CD4-positive, alpha-beta T cell treated with Interleukin-17A for 1 hour (primary cell): ENCODE results near the gene KRTAP5-10.
A peak's percentile ranks its signal among the peaks of the same experiment; 100 is the strongest.
"Not testable (repeated sequence)": the region's sequence is repeated elsewhere in the genome, so short reads cannot be mapped to it uniquely, and the experiment has no call there.

ENCODE experiments used
- DNase-seq: peaks from one replicate; pipeline ENCODE4 v3.0.0-alpha.2; 2020

The KRTAP5-10 gene

GRCh38 chr11:71542879-71543777 lies 22.2 kb upstream of the KRTAP5-10 start:
- no peak for DNase-seq

GRCh38 chr11:71543866-71544265 lies 21.5 kb upstream of the KRTAP5-10 start:
- DNase-seq, result no peak

DNA sequence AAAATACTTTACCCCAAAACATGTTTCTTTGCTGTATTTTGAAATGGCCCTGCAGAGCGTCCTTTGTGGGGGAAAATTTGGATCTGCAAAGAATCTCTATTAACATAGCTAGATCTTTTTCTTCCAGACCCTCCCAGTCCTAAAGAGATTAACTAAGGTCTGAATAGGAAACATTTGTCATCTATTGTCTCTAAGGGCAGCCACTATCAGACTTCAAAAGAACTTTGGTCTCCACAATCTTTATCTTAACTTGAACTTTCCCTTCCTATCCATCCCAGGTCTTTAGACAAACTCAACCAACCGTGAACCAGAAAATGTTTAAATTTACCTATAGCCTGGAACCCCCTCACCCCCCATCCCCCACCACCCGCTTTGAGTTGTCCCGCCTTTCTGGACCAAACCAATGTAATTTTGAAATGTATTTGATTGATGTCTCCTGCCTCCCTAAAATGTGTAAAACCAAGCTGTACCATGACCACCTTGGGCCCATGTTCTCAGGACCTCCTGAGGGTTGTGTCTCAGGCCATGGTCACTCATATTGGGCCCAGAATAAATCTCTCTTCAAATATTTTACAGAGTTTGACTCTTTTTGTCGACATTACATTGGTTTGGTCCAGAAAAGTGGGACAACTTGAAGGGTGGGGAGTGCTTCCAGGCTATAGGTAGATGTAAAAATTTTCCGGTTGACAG lies 20.7 kb upstream of the KRTAP5-10 start:
- no peak for DNase-seq

DNA sequence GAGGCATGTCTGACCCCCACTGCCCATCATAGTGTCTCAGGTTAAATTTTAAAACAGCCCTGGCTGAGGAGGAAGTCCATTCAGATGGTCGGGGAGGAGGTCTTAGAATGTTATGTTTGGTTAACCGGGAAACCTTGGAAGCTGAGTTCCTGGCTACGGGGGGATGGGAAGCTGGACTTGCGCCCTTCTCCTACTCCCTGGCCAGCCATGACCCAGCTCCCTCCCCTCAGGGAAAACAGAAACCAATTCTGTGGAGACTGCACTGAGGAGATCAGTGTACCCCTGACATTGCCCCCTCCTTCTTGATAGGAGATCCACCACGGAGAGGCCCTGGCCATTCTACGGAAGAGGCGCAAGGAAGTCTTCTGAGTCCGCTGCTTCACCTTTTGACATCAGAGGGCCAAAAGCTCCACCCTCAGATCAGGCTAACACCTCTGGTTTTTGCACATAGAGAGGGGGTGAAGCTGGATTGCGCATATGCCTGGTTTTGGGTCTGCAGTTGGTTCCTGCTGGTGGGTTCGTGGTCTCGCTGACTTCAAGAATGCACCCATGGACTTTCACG lies 19.9 kb upstream of the KRTAP5-10 start:
- no peak for DNase-seq

GRCh38 chr11:71548120-71548519 lies 17.2 kb upstream of the KRTAP5-10 start, which contains the start of gene KRTAP5-9:
Gene KRTAP5-9 (plus strand): TSS chr11:71548420. CDS start chr11:71548658, 238 bp downstream.
- DNase-seq, result no peak

DNA sequence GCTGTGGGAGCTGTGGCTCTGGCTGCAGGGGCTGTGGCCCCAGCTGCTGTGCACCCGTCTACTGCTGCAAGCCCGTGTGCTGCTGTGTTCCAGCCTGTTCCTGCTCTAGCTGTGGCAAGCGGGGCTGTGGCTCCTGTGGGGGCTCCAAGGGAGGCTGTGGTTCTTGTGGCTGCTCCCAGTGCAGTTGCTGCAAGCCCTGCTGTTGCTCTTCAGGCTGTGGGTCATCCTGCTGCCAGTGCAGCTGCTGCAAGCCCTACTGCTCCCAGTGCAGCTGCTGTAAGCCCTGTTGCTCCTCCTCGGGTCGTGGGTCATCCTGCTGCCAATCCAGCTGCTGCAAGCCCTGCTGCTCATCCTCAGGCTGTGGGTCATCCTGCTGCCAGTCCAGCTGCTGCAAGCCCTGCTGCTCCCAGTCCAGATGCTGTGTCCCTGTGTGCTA lies 16.6 kb upstream of the KRTAP5-10 start:
- DNase-seq, result no peak

DNA sequence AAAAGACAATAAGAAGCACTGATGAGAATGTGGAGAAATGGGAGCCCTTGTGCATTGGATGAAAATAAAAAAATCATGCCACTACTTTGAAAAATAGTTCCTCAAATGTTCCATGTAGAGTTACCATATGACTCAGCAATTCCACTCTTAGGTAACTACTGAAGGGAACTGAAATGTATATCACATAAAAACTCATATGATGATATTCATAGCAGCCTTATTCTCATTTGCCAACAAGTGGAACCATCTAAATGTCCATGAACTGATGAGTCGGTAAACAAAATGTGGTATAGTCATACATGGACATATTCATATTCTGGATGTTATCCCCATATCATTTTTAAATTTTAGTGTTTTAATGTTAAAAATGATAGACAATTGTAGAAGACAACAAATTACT lies 13.7 kb upstream of the KRTAP5-10 start:
- no peak for DNase-seq

GRCh38 chr11:71554996-71555395 lies 10.4 kb upstream of the KRTAP5-10 start:
- DNase-seq, result no peak

DNA sequence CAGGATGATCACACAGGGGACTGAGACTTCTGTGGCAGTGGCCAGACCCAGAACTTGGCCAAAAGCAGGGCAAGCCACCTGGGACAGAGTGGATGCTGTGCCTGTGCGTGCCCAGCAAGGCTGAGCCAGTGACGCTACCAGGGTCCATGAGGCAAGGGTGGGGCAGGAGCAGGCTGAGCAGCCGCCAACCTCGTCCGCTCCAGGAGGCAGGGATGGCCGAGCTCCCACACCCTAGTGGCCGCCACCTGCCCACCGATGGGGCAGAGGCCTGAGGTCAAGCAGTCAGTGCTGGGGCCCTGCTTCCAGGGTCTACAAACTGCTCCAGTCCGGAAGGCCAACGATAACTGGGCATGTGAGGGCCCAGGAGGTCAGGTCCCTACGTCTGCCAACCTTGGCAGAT lies 9.9 kb upstream of the KRTAP5-10 start:
- DNase-seq, result no peak

- no peak for DNase-seq
Observed at GRCh38 chr11:71556018-71556417, 9.3 kb upstream of the KRTAP5-10 start.

GRCh38 chr11:71557257-71557656 lies 8.1 kb upstream of the KRTAP5-10 start:
- DNase-seq, result no peak

DNA sequence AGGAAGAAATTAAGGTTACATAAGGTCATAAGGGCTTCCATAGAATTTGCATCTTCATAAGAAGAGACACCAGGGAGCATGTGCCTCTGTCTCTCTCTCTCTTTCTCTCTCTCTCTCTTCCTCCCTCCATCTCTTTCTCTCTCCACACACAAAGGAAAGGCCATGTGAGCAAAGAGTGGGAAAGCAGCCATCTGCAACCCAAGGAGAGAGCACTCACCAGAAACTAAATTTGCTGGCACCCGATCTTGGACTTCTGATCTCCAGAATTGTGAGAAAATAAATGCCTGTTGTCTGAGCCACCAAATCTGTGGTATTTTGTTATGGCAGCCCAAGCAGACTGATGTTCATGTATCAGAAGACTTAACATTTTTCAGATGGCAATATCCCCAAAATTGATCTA lies 6.4 kb upstream of the KRTAP5-10 start:
- DNase-seq, result no peak

GRCh38 chr11:71562120-71562519 lies 3.2 kb upstream of the KRTAP5-10 start:
- no peak for DNase-seq

- DNase-seq, result peak; percentile 5
Observed at GRCh38 chr11:71563406-71563805, 2.0 kb upstream of the KRTAP5-10 start.

DNA sequence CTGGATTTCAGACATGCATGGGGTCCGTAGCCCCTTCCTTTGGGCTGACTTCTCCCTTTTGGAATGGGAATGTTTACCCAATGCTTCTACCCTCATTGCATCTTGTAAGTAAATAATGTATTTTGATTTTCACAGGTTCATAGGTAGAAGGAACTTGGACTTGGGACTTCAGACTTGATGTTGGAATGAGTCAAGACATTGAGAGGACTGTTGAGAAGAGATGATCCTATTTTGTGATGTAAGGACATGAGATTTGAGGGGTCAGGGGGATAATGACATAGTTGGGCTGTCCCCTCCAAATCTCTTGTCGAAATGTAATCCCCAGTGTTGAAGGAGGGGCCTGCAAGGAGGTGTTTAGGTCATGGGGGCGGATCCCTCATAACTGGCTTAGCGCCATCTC lies 933 bp upstream of the KRTAP5-10 start:
- no peak for DNase-seq

GRCh38 chr11:71566081-71566620 lies 788 bp downstream of the KRTAP5-10 start:
- DNase-seq, result no peak

DNA sequence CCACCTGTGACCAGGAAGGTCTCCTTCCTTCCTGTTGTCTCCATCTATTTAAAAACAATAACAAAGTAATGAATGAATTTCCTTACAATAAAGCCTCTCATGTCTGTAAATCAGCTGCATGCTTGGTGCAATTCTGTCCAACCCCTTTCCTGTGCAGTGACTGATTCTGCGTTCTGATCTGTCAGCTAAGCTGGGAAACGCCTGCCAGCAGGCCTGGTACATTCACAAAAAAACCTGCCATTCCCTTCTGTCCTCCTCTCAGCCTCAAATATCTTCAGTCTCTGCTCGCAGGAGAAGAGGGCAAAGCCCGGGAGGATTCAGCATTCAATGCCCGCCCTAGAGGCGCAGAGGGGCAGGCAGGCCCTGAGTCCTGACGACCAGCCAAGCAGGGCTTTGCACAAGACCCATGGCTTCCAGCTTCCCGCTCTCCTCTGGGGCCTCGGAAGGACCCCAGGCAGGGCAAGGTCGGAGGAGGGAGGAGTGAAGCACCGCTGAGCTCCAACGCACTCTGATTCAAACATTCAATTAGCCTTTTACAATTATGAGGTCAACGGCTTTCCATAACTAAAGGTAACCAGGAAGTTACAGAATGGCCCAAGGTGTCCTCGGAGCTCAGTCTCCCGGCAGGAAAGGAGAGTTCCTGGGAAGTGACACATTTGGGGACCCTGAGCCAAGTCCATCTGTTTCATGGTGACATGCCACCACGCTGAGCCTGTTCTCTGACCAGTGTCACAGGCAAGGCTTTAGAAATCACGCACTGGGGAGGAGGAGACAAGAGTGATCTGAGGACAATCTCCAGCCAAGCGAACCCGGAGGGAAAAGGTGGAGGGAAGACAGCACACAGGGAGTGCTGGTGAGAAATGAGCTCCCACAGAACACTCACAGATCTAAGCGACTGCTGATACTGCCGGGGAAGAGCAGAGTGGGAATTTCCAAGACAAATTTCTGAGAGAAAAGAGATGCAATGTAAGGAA lies 1.6 kb downstream of the KRTAP5-10 start:
- not testable (repeated sequence) for DNase-seq

DNA sequence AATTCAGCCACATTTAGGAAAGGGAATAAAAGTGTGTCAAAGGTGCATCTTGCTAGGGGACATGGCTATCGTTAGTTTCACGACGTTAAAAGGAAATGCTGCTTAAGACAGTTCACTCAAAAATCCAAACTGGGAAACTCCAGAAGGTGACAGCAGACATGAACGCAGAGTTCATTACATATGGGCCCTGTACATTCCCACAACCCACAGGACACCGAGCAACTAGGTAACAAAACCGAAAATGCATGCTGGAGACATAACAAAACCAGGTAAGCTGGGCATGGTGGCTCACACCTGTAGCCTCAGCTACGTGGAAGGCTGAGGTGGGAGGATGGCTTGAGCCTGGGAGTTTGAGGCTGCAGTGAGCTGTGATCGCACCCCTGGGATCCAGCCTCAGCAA lies 2.3 kb downstream of the KRTAP5-10 start:
- not testable (repeated sequence) for DNase-seq

DNA sequence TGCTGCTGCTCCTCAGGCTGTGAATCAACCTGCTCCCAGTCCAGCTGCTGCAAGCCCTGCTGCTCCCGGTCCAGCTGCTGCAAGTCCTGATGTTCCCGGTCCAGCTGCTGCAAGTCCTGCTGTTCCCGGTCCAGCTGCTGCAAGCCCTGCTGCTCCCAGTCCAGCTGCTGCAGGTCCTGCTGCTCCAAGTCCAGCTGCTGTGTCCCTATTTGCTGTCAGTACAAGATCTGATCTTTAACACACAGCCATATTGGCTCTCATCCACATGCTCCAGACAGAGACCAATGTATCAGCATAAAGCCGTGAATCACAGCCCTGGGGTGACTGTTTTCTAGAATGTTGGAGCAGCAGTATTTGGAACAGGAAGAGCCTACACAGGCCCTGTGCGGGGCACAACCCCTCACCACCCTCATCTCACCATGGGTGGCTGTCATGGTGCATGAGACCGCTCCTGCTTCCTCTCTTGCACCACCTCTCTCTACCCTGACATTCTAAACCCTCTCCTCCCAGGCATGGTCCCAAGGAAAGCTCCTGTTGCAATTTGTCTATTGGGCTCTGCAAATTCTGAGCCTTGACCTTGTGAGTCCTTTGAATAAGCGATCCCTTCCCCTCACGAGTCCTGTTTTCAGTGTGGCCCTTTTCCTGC lies 3.5 kb downstream of the KRTAP5-10 start:
- DNase-seq, result no peak

DNA sequence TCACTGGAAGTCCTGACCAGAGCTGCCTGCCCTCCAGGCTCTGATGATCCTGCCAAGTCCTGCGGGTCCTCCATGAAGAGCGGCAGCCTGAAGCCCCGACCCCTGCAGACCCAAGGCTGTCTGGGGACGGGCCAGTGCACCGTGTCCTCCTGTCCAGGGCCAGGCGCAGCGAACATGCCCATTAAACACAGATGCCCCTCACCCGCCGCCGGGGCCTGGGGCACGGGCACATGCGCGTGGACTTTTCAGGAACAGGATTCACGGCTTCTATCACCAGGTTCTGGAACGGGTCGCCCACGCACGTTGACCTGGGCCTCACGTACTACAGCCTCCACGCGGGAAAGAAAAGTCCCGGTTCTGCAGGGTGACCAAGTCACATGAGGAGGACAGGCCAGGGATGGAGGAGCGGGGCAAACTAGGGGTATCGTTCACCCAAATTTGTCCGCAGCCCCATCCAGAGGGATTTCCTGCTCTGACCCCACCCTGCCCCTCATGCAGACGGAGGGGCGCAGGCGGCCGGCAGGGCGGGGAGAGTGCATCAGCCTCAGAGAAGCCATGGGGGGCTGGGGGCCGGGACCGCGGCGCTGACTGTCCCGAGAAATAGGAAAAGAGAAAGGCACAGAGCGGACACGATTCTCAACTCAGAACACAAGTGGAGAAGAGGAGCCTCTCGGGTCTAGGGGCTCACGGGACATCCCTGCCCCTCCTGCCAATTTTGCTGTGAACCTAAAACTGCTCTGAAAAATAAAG lies 5.9 kb downstream of the KRTAP5-10 start:
- DNase-seq, result not testable (repeated sequence)

GRCh38 chr11:71572811-71573210 lies 7.4 kb downstream of the KRTAP5-10 start:
- DNase-seq, result no peak
